Muscle of back (tissue), 11 donors: ENCODE measurements around the gene VWA8. TPM values are rescaled to one million over a fixed set of nuclear protein-coding genes. Genes with fewer than 3 reads are reported as not detected.
"Not testable (repeated sequence)": the region's sequence is repeated elsewhere in the genome, so short reads cannot be mapped to it uniquely, and the experiment has no call there.

Experiments
- DNase-seq, 3 donors: peaks; one replicate each; pipeline versions ENCODE4 v3.0.0 to v3.0.0-alpha.2; 2013
- polyA plus RNA-seq, 10 donors: library from polyadenylated mRNA; unstranded; fragments of 120-200 nt; gene quantifications; one replicate each; pipeline ENCODE4 v1.2.1, GENCODE V29; 2013; ENCODE audit not compliant: insufficient read length in 10 of 10

Gene VWA8
- polyA plus RNA-seq, 10 donors = 7.1 to 12.2 (median 9.8) TPM

- DNase-seq = not testable (repeated sequence)
Measured at GRCh38 chr13:41745496-41745895, 215.4 kb downstream of the VWA8 start.

DNA sequence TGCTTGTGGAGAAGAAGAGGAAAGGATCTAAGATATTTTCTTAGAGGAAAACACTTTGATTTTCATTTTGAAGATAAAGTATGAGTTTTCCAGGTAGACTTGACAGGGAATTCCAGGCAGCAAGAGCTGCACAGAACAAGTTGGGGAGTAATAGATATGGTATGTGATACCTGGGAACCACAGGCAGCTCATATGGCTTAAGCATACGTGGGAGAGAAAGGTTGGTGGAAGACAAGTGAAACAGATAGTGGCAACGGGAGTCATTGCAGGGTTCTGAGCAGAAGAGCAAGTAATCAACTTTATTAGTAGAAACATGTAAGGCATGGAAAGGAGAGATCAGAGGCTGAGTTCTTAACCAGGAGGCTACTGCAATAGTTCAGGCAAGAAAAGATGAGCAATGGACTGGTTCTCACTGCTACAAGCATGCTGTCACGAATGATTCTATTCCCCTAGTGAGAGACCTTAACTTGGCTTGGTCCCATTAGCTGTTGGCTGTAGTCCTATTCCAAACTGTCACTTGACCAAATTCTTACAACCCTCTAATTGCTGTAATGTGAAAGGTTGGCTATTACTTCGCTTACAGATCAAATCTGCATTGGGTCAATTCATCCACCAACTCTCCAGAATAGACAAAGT lies 217.9 kb downstream of the VWA8 start:
- no peak for DNase-seq

- no peak for DNase-seq
Measured at GRCh38 chr13:41740479-41740878, 220.4 kb downstream of the VWA8 start.

DNA sequence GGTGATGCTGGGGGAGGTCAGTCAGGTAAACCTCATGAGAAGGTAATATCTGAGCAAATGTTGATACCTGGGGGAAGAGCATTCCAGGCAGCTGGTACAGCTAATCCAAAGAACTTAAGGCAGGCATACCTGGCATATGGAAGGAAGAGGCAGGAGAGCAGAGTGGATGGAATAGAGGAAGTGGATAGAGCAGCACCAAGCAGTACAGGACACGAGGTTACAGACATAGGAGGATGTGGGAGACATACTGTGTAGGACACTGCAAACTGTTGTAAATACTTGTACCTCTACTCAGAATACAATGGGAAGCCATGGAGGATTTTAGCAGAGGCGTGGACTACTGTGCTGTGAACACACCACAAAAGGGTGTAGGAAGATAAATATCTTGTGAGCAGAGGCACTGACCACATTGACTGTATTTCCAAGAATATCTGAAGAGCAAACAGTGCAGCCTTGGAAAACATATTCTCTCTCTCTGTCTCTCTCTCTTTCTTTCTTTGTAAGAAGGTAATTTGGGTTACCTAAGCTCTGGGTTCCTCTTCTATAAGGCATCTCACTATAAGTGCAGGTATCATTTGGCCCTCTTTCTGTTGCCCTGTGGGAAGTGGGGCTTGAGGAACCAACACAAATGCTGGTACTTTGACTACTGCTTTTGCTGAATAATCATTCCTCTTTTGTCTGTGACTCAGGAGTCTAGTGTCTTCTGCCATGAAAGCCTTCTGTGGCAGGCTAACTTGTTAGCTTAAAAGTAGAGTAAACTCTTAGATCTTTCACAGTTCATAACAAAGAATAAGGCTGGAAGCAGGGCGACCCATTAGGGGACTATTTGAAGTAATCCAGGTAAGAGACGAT lies 238.0 kb downstream of the VWA8 start:
- no peak for DNase-seq

GRCh38 chr13:41720839-41721561 lies 239.9 kb downstream of the VWA8 start:
- DNase-seq = no peak

DNA sequence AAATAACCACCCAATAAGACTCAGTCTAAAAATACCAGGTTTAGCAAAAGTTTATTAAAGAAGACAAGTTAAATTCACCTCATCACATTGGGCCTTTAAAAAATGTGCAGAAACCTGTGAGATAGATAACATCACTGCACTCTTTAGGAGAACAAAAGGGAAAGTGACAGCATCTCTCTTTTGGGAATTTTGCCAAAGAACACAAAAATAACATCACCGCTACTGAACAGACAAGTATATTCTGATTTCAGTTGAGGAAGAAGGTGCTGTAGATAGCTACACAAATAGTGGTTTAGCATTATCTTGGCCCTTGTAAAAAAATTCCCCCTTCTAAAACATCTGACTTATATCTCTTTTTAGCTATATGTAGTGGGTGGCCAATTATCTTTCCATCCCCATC lies 244.7 kb downstream of the VWA8 start:
- DNase-seq = no peak

DNA sequence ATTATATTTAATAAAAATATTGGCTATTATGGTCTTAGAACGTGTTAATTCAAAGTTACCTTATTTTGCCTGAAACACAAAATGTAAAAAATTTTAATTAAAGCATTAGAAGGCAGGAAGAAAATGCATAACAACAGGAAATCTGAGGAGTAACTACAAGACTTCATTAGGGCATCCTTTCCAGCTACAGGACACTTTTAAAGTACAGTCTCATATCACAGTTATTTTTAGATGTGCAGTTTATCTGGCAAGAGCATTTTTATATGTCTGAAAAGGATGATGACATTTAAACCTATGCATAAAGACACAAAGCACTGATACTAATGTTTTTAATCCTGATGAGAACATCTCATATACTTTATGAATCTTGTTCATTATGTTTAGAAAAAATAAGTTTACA lies 247.5 kb downstream of the VWA8 start:
- no peak for DNase-seq

DNA sequence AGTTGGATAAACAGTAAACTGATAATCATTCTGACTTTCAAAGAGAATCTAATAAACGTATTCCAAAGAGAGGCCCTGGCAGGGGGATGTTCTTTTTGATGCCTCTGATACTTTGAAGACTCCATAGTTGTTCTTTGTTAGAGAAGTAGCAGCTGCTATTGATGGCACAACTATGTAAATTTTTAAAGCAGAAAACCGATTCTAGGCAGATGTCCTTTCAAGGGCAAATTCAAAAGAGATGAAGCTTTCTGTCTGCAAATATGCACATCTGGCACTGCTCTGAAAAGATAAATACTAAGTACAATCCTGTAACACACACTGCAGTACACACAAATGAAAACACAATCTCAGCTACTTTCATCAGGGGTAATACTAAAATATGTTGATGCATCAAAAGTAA lies 250.1 kb downstream of the VWA8 start:
- DNase-seq = no peak

- DNase-seq = no peak
Measured at GRCh38 chr13:41709511-41709910, 251.4 kb downstream of the VWA8 start.

- peak in 2 of 3 donors; percentile 49 to 68 for DNase-seq
Measured at GRCh38 chr13:41708713-41709112, 252.2 kb downstream of the VWA8 start.

GRCh38 chr13:41707194-41707821 lies 253.6 kb downstream of the VWA8 start:
- peak in 2 of 3 donors; percentile 32 to 58 for DNase-seq

GRCh38 chr13:41706152-41706551 lies 254.8 kb downstream of the VWA8 start:
- peak in 1 of 3 donors; percentile 43 for DNase-seq

DNA sequence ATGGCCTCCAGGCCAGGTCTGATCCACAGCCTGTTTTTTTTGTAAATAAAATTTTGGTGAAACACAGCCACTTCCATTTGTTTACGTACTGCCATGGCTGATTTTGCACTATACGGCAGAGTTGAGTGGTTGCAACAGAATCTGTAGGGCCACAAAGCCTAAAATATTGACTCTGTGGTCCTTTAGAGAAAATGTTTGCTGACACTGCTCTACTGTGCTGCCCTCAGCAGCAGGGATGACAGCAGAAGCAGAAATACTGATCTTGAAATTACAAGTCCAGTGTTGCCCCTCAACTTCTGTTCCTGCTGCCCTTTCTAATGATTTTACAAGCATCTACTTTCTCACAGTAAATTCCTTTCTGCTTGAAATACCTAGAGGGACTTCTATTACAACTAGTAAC lies 258.4 kb downstream of the VWA8 start:
- no peak for DNase-seq

DNA sequence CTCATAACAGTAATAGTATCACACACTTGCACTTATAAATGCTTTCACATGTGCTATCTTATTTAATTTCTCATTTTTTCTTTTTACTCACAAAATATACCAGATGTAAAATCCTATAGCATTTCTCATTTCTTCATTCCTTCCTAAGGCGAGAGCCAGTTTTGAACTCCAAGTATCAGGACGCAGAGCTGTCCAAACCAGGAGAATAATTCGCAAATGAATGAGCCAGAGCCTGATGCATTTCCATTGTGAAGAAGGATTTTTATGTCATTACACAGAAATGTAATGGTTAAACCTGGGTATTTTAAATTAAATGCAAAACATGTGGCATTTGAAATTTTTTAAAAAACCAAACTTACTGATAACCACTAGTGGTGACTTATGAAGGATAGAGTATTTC lies 259.2 kb downstream of the VWA8 start:
- DNase-seq = no peak

DNA sequence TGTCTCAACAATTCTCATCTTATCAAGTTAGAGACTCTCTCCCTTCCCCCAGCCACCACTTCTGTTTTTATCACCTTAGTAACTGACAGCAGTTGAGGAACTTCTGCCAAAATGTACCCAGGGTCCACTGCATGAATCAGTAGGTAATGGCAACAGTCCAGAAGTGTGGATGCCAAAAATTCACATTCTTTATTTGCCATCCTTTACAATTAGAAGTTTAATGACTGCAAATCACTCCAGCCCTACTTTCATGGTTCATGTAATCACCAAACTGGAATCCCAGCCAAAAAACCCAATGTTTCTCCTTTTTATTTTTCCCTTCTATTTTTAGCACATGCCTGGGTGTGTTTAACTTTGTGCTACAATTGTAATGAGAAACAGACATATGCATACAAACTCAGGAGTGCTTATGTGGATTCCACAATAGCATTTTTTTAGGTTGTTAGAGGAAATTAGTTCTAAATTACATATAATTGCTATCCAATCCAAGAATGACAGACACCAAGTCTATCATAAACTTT lies 260.1 kb downstream of the VWA8 start:
- DNase-seq = peak; percentile 43 to 74 (median 72)

DNA sequence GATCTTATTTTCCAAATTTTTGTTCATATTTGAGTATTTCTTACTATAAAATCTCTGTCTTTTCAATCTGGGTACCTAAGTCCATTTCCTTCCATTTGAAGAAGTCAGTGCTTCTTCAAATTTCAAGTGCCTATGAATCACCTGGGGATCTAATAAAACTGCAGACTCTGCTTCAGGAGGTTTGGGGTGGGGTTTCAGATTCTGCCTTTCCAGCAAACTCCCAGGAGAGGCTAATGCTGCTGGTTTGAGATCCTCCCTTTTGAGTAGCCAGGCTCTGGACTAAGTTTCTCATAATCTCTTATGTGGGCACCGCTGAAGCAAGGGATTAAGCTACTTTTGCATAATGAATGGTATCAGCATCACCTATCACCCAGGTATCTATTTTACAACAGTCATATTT lies 261.1 kb downstream of the VWA8 start:
- DNase-seq = no peak

GRCh38 chr13:41697578-41697977 lies 263.3 kb downstream of the VWA8 start:
- no peak for DNase-seq

- DNase-seq = peak in 1 of 3 donors; percentile 77
Measured at GRCh38 chr13:41696163-41697003, 264.5 kb downstream of the VWA8 start.

DNA sequence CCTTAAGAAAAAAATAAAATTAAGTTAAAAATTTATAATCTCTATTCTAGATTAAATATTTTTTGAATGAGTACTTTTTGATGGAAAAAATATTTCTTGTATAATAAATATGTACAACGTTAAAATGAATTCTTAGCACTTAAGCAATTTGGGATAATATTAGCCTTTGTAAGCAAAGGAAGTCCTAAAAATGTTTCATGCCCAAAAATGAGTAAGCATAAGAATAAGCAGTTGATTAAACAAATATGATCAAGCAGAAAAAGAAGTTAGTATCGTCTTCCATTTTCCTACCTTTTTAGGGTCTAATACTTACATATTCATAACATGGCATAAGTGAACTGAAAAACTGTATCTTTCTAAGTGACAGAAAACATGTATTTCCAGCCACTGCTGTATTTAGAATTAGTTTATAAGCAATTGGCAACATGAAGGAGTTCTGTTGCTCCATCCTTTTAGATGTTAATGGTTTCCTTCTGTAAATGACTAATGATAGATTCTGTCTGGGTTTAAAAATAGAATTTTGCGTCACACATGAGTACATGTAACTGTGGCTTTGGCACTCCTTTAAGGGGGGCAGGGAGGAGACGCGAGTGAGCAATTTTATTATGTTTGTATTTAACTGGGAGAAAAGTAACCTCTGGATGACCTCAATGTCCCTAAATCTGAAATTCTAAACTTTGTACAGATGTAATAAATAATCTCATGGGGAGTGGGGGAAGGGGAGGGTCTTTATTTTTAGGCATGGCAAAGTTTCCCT lies 266.2 kb downstream of the VWA8 start:
- DNase-seq = peak; percentile 88 to 95 (median 93)

- DNase-seq = no peak
Measured at GRCh38 chr13:41693434-41693833, 267.5 kb downstream of the VWA8 start.
